Fibroblast of skin of right biceps (primary cell): ENCODE results near the gene NIPAL4.

Source experiments
- DNase-seq: peaks from one replicate; pipeline ENCODE4 v3.0.0-alpha.2; 2013

The NIPAL4 gene

GRCh38 chr5:157518963-157519362 is 59.0 kb downstream of the NIPAL4 start:
- no peak for DNase-seq

GRCh38 chr5:157519579-157520253 is 59.7 kb downstream of the NIPAL4 start:
- no peak for DNase-seq

GRCh38 chr5:157520911-157521703 is 61.1 kb downstream of the NIPAL4 start:
- peak; percentile 29 for DNase-seq

- no peak for DNase-seq
Observed at GRCh38 chr5:157521704-157522029, 61.7 kb downstream of the NIPAL4 start.

- DNase-seq, result no peak
Observed at GRCh38 chr5:157523976-157524375, 64.0 kb downstream of the NIPAL4 start.
